IgD-negative memory B cell (primary cell): ENCODE data around the gene CFAP100. TPM values are rescaled to one million over a fixed set of nuclear protein-coding genes. Genes with fewer than 3 reads are reported as not detected.
A peak's percentile ranks its signal among the peaks of the same experiment; 100 is the strongest.

Experiments
- H3K27ac Mint-ChIP-seq, 3 donors: one replicate each; pipeline ENCODE4 v1.8.0; 2020 to 2022; ENCODE audit warnings: mild to moderate bottlenecking in 3 of 3, mixed read lengths in 3 of 3, moderate library complexity in 1 of 3
- H3K27me3 Mint-ChIP-seq: one replicate; pipeline ENCODE4 v1.8.0; 2021; ENCODE audit warnings: mixed read lengths
- H3K36me3 Mint-ChIP-seq: one replicate; pipeline ENCODE4 v1.8.0; 2020; ENCODE audit warnings: mild to moderate bottlenecking, mixed read lengths
- H3K4me1 Mint-ChIP-seq, 3 donors: one replicate each; pipeline ENCODE4 v1.8.0; 2020 to 2022; ENCODE audit warnings: mixed read lengths in 3 of 3, mild to moderate bottlenecking in 1 of 3
- H3K4me3 Mint-ChIP-seq, 4 donors: one replicate each; pipeline ENCODE4 v1.8.0; 2020 to 2022; ENCODE audit warnings: mild to moderate bottlenecking in 4 of 4, mixed read lengths in 4 of 4, moderate library complexity in 3 of 4
- H3K9me3 Mint-ChIP-seq, 3 donors: one replicate each; pipeline ENCODE4 v1.8.0; 2020 to 2021; ENCODE audit warnings: mixed read lengths in 3 of 3, mild to moderate bottlenecking in 1 of 3
- polyA plus RNA-seq: library from polyadenylated mRNA; unstranded; fragments of 300-500 nt; fragmentation: Illumina TruSeq; gene quantifications from one replicate; pipeline ENCODE4 v1.2.3, GENCODE V29; 2021

CFAP100 gene
- polyA plus RNA-seq, 1 donor from 2014 or later = not detected

DNA sequence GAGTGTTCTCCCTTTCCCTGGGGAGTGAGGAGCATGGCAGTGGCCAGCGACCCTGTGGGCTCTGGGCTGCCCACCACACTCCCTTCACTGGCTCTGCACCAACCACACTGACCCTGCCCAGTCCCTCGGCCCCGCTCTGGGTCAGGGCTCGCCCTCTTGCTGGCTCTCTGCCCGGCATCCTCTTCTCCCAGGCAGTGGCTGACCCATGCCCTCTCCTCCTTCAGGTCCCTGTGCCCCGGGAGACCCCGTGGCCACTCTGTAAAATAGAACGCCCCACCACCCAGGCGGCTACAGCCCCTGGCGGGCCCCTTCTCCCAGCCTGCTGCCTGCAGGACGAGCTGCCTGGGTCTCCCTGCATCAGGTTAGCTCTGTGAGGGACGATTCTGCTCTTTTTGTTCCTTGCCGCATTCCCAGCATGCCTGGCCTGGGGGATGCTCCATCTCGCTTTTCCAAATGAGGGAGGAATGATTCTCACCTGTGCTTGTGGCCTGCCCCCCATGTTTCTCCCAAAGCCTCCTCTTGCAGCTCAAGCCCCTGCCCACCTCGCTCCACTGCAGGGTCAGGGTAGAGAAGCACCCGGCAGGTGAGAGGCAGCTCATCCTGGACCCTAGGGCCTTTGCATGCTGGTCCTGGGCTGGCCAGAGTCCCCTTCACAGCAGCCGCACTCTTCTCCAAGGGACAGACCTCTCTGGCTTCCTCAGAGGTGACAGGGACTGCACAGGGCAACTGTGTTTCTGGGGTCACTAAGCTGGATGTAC, 14.5 kb upstream of the CFAP100 start:
- H3K4me1 Mint-ChIP-seq = peaks cover 0 to 2% (median 0%) of the 10 kb centered on the region in 3 donors
- no peak overlapping the region for H3K27ac Mint-ChIP-seq
- peaks cover 0 to 6% (median 0%) of the 10 kb centered on the region in 3 donors for H3K9me3 Mint-ChIP-seq
- H3K4me3 Mint-ChIP-seq = no peak overlapping the region
- H3K27me3 Mint-ChIP-seq = peaks cover 17% of the 10 kb centered on the region
- peaks cover 2% of the 10 kb centered on the region for H3K36me3 Mint-ChIP-seq

DNA sequence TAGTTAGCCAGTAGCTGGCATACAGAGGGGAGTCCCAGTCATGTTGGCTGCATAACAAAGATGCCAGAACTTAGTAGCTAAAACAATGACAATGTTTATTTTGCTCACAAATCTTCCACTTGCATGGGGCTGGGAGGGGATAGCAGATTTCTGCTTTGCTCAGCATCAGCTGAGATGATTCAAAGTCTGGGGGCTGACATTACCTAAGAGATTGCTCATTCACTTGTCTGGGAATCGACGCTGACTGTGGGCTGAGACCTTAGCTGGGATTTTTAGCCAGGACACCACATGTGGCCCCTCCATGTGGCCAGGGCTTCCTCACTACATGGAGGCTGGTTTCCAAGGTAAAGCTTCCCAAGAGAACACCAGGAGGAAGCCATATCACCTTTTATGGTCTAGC, 12.7 kb upstream of the CFAP100 start:
- H3K27me3 Mint-ChIP-seq = peaks cover 17% of the 10 kb centered on the region
- no peak overlapping the region for H3K27ac Mint-ChIP-seq
- H3K4me1 Mint-ChIP-seq = peaks cover 0 to 5% (median 2%) of the 10 kb centered on the region in 3 donors
- peaks cover 0 to 6% (median 0%) of the 10 kb centered on the region in 3 donors for H3K9me3 Mint-ChIP-seq
- H3K36me3 Mint-ChIP-seq = peaks cover 2% of the 10 kb centered on the region
- H3K4me3 Mint-ChIP-seq = no peak overlapping the region

DNA sequence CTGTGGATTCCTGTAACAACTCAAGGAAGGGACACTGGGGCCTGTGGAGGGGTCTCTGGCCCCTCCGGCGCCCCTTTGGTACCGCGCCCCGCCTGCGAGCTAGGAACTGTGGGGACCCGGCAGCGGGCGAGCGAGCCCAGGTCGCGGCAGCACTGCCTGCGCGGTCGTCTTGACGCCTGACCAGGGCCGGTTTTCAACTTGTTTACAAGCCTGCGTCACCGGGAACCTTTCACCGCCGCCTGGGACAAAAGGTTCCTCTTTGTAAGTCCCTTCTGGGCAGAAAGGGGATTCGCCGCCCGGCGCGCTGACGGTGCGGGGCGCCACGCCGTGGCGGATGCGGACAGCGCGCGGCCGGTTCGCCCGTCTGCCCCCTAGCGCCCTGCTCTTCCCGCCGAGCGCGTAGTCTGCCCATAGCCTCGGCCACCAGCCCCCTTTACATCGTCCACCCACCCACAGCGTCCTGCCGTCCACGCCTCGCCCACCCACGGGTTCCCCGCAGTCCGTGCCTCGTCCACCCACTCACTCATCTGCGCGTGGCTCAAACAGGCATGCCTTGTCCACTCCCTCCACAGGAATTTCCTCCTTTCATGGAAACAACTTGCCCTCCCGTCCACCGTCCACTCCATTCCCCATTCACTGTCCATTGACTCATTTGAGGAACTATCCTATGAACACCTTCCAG, 5.5 kb upstream of the CFAP100 start:
- Mint-ChIP-seq H3K36me3 (no peaks in the 10 kb centered on the region), H3K27me3 (peaks cover 32% of the 10 kb centered on the region), H3K9me3 (peaks cover 0 to 5% (median 0%) of the 10 kb centered on the region in 3 donors), H3K4me1 (peaks cover 3 to 13% (median 6%) of the 10 kb centered on the region in 3 donors), H3K27ac (peak overlapping the region in 1 of 3 donors; percentile 62), H3K4me3 (peak overlapping the region in 2 of 4 donors; percentile 68 to 81)

DNA sequence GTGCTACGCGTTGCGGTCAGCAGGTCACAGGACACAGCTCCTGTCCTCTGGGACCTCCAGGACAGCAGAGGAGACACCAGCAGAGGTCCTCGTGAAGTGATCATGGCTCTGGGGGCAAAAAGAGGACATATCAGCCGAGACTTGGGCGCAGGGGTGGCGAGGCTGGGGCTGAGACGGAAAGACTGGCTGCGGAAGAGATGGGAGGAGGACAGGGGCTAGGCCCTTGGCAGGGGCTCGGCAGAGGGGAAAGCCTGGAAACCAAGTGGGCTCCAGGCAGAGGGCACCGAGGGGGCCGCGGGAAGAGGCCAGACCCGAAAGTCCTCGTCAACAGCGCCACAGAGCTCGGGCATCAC, 4.9 kb upstream of the CFAP100 start:
- Mint-ChIP-seq H3K27ac (peak overlapping the region in 2 of 3 donors; percentile 21 to 62), H3K36me3 (no peaks in the 10 kb centered on the region), H3K9me3 (peaks cover 0 to 2% (median 0%) of the 10 kb centered on the region in 3 donors), H3K27me3 (peaks cover 34% of the 10 kb centered on the region), H3K4me3 (peak overlapping the region in 1 of 4 donors; percentile 74), H3K4me1 (peaks cover 3 to 13% (median 6%) of the 10 kb centered on the region in 3 donors)

DNA sequence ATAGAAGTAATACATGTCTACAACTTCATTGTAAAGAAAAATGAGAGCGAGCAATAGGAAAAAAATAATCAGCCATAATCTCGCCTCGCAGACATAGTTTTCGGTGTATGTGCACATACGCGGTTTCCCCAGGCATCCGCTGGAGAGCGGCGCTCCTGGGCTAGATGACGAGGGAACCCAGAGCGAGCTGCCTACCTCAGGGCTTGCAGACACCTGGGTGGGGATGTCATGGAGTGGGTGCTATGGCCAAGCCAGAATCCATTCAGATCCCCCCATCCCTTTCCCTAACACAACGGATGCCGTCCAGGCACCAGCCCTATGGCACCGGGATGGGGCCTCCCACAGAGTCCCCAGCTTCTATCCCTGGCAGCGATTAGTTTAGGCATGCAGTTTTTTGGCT, 4.5 kb upstream of the CFAP100 start:
- Mint-ChIP-seq H3K36me3 (no peaks in the 10 kb centered on the region), H3K4me3 (no peak overlapping the region), H3K27me3 (peaks cover 34% of the 10 kb centered on the region), H3K27ac (no peak overlapping the region), H3K9me3 (peaks cover 0 to 2% (median 0%) of the 10 kb centered on the region in 3 donors), H3K4me1 (peaks cover 3 to 13% (median 6%) of the 10 kb centered on the region in 3 donors)

DNA sequence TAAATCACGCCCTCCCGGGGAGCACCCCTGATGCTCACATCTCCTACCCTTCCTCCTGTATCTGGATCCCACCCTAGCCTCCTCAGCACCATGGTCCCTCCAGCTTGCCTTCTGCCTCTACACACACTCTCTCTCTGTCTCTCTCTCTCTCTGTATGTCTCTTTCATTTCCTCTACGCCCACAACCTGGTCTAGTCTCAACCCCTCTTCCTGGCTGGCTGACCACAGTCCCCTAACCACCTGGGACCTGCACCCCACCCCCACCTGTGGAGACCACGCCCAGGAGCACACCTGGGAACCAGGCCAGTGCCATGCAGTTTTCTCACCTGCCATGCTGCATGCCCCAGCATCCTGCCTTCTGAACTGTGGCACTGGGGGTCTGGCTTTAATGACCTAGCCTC, 4.0 kb upstream of the CFAP100 start:
- H3K4me3 Mint-ChIP-seq = no peak overlapping the region
- no peak overlapping the region for H3K27ac Mint-ChIP-seq
- H3K27me3 Mint-ChIP-seq = peaks cover 38% of the 10 kb centered on the region
- H3K4me1 Mint-ChIP-seq = peaks cover 3 to 13% (median 6%) of the 10 kb centered on the region in 3 donors
- peaks cover 0 to 2% (median 0%) of the 10 kb centered on the region in 3 donors for H3K9me3 Mint-ChIP-seq
- no peaks in the 10 kb centered on the region for H3K36me3 Mint-ChIP-seq

DNA sequence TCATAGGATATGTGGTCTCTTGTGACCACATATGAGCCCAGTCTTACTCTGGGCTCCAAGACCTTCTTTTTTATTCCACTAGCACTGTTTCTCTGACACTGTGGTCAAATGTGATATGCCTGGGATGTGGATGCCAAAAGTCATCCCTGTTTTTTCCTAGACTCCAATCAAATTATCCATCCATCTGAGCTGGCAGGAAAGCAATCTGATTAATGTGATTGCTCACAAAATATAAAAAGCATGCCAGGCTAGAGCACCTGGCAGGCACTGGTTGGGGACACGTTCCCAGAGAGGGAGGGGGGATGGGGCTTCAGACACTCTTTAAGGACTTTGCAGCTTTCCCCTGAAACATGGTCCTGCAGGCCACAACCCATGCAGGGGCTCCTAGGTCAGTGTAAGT, 3.1 kb upstream of the CFAP100 start:
- Mint-ChIP-seq H3K36me3 (no peaks in the 10 kb centered on the region), H3K27me3 (peaks cover 38% of the 10 kb centered on the region), H3K4me3 (no peak overlapping the region), H3K9me3 (peaks cover 0 to 2% (median 0%) of the 10 kb centered on the region in 3 donors), H3K27ac (peak overlapping the region in 1 of 3 donors; percentile 6), H3K4me1 (peaks cover 3 to 11% (median 6%) of the 10 kb centered on the region in 3 donors)

DNA sequence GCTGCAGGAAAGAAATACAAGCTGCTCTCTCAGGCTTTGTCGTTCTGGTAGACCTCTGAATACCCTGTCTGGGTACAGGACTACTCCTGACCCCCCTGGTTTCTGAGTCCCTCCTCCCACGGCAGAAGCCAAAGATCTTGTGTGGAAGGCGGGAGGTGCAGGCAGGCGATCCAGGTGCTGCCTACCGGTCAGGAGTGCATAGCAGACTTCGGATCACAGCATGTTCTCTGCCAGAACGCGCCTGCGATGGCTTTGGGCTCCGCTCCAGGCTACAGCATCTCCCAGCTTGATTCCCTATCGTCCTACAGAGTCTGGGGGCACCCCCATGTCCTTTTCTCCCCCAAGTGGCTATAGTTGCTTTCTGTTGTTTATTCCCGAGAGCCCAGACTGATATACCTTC, 2.5 kb upstream of the CFAP100 start:
- Mint-ChIP-seq H3K9me3 (peaks cover 0 to 2% (median 0%) of the 10 kb centered on the region in 3 donors), H3K27me3 (peaks cover 38% of the 10 kb centered on the region), H3K27ac (no peak overlapping the region), H3K4me3 (no peak overlapping the region), H3K4me1 (peaks cover 3 to 8% (median 6%) of the 10 kb centered on the region in 3 donors), H3K36me3 (no peaks in the 10 kb centered on the region)

DNA sequence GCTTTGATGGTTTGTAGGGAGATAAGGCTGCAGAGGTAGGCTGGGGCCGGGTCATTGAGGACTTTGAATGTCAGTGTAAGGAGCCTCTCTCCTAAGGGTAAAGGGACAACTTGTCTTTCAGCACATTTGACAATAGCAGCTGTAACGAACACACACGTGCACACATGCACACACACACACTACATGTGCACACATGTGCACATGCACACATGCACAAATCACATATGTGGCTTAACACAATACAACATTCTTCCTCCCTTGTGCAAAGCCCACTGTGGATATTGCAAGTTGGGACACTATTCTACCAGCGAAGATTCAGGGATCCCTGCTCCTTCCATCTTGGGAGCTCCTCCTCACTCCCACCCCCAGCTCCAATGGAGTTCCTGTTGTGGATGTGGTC, 1.1 kb upstream of the CFAP100 start:
- no peak overlapping the region for H3K4me3 Mint-ChIP-seq
- H3K9me3 Mint-ChIP-seq = peaks cover 0 to 4% (median 0%) of the 10 kb centered on the region in 3 donors
- peaks cover 31% of the 10 kb centered on the region for H3K27me3 Mint-ChIP-seq
- no peaks in the 10 kb centered on the region for H3K36me3 Mint-ChIP-seq
- H3K27ac Mint-ChIP-seq = no peak overlapping the region
- H3K4me1 Mint-ChIP-seq = peaks cover 3 to 8% (median 6%) of the 10 kb centered on the region in 3 donors

DNA sequence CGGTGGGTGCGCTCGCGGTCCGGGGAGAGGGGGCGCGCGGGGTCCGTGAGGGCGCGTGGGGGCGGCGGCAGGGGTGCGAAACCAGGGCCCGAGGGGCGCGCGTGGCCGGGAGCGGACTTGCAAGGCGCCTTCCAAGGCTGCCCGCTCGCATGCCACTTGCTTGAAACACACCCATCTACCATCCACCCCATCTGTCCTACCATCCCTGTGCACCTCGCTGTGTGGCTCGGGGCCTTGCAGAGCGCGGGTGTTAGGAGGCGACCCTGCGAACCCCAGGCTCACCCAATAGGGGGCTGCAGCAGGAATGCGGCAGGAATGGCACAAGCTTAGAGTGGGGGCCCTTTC, 240 bp downstream of the CFAP100 start:
- Mint-ChIP-seq H3K4me3 (no peak overlapping the region), H3K4me1 (peaks cover 3 to 8% (median 4%) of the 10 kb centered on the region in 3 donors), H3K36me3 (no peaks in the 10 kb centered on the region), H3K27ac (no peak overlapping the region), H3K9me3 (peaks cover 0 to 9% (median 6%) of the 10 kb centered on the region in 3 donors), H3K27me3 (peaks cover 23% of the 10 kb centered on the region)

DNA sequence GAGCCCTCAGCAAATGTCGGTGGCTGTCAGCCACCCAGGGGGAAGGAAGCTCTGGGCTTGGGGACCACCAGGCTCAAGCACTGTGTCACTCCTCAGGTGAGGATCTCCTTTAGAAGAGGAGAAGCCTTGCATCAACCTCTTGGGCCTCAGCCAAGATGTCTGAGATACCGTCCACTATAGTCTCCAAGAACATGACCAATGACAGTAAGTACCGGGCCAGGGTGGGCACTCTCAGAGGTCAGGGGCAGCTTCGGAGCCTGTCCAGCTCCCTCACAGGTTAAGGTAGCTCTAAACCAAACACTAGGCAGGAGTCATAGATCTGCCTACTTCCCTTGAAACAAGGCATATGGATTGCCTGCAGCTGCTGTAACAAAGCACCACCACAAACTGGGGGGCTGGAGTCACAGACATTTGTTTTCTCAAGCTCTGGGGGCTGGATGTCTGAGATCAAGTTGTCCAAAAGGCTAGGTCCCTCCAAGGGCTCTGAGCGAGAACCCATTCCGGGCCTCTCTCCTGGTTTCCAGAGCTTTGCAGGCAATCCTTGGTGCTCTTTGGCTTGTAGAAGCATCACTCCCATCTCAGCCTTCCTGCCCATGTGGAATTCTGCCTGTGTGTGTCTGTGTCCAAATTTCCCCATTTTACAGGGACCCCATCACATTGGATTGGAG, 1.3 kb downstream of the CFAP100 start:
- H3K4me3 Mint-ChIP-seq = no peak overlapping the region
- peaks cover 0 to 7% (median 3%) of the 10 kb centered on the region in 3 donors for H3K4me1 Mint-ChIP-seq
- no peak overlapping the region for H3K27ac Mint-ChIP-seq

DNA sequence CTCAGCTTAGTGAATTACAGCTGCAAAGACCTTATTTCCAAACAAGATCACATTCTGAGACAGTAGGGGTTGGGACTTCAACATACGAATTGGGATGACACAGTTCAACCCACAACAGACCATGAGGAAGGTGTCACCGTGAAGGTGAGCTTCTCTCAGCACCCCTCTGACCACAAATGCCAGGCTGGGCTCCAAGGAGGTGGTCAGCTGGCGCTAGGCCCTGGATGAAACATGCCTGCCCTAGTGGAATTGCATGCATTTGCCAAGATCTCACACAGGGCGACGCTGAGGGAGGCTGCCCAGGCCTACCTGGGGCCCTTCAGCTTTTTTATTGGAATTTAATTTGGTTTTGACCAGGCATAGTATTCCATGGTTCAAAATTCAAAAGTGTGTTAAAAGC, 1.8 kb downstream of the CFAP100 start:
- Mint-ChIP-seq H3K27ac (no peak overlapping the region), H3K4me1 (peaks cover 0 to 3% (median 2%) of the 10 kb centered on the region in 3 donors), H3K27me3 (peaks cover 19% of the 10 kb centered on the region), H3K36me3 (no peaks in the 10 kb centered on the region), H3K4me3 (no peak overlapping the region), H3K9me3 (peaks cover 0 to 12% (median 12%) of the 10 kb centered on the region in 3 donors)

More for the DNA sequence above, 1.3 kb downstream of the CFAP100 start:
- Mint-ChIP-seq H3K9me3 (peaks cover 0 to 12% (median 10%) of the 10 kb centered on the region in 3 donors), H3K27me3 (peaks cover 23% of the 10 kb centered on the region), H3K36me3 (no peaks in the 10 kb centered on the region)

DNA sequence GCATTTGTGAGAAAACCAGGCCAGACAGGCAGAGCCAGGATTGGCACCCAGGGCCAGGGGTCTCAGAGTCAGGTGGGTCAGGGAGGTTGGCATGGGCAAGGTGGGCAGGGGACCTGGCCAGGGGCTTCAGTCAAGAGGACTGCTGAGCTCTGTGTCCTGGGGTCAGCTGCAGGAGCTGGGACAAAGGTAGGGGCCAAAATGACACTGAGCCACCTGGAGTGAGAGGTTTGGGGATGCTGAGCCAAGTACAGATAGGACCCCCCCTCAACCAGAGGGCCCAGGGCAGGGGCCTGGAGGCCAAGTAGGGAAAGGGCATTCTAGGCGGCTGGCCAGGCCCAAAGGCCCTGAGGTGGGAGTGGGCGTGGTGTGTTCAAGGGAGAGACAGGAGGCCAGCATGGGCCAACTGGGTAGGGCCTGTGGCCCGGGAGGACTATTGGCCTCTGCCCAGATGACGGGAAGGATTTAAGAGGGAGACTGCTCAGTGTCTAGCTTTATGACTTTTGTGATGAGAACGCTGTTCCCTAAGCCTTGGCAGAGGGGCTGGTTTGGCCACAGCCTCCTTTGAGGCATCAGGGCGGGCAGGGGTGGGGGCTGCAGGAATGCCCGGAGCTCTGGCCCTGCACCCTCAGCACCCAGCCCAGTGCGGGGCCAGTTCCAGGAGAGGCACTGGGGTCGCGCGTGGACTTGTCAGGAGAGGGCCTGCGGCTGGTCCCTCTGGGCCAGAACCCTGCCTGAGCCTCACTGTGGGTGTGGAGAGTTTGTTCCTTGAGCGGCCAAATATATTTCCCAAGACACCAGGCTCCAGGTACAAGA, 3.1 kb downstream of the CFAP100 start:
- Mint-ChIP-seq H3K27me3 (peaks cover 17% of the 10 kb centered on the region), H3K36me3 (no peaks in the 10 kb centered on the region), H3K27ac (no peak overlapping the region), H3K9me3 (peaks cover 0 to 12% (median 12%) of the 10 kb centered on the region in 3 donors), H3K4me1 (peaks cover 0 to 3% (median 0%) of the 10 kb centered on the region in 3 donors), H3K4me3 (no peak overlapping the region)
